ENCODE measurements around the gene CACHD1.

GRCh38 chr1:64433747-64434146 is 36.2 kb upstream of the CACHD1 start:
- TF ChIP-seq CTCF (IDR thresholded peaks at IDR 0.05), result no peak
- TF ChIP-seq EP300 (IDR thresholded peaks at IDR 0.05), result no peak
- no peak for TF ChIP-seq POLR2A (IDR thresholded peaks at IDR 0.05)
- TF ChIP-seq POLR2AphosphoS5 (IDR thresholded peaks at IDR 0.05), result no peak
